ENCODE measurements around the gene CLTC. TPM values are rescaled to one million over a fixed set of nuclear protein-coding genes. Genes with fewer than 3 reads are reported as not detected.
A peak's percentile ranks its signal among the peaks of the same experiment; 100 is the strongest.

Gene CLTC
- total RNA-seq, 1 experiment from 2014 or later = 206 TPM

GRCh38 chr17:59634632-59635541 lies 15.2 kb downstream of the CLTC start:
- Histone ChIP-seq H2AFZ (no peak overlapping the region), H3F3A (ENCODE audit: insufficient read depth, low read depth) (peaks cover 31% of the 10 kb centered on the region), H3K36me3 (ENCODE audit: low read depth) (peaks cover 13% of the 10 kb centered on the region; the same call in 1 of the 2 replicates), H3K27ac (peak overlapping the region; percentile 33; the same call in 1 of the 2 replicates), H4K20me1 (ENCODE audit: insufficient read depth) (peaks cover 98% of the 10 kb centered on the region), H3K79me2 (ENCODE audit: low read depth) (peaks cover 99% of the 10 kb centered on the region), H3K9me2 (ENCODE audit: insufficient read depth) (no peaks in the 10 kb centered on the region), H3K27me3 (ENCODE audit: insufficient read depth, low read depth) (no peaks in the 10 kb centered on the region), H3K4me3 (no peak overlapping the region), H3K4me1 (replicated peaks; ENCODE audit: insufficient read depth) (0 out of 2 replicates have a peak, but pooled peaks cover 11% of the 10 kb centered on the region), H3K4me2 (no peak overlapping the region), H3K9me3 (ENCODE audit: insufficient read depth, low read depth) (no peaks in the 10 kb centered on the region)
- ChIA-PET CTCF (no interaction called here), POLR2A (ENCODE audit: unreplicated experiment) (interaction anchor here (0.6 kb wide), 1 partner anchor 16 kb away, joined by 6 read pairs; no protein-coding TSS in a partner anchor)
- intact Hi-C loops (cut with micrococcal nuclease; ENCODE audit: unreplicated experiment) = no loop called here
- TF ChIP-seq EZH2 (IDR thresholded peaks at IDR 0.05; ENCODE audit: low read depth) (no peak), CTCF (conservative IDR thresholded peaks at IDR 0.05) (no peak)
- BruUV-seq (replicated peaks) = no TSS peak
- DNase-seq = peak in 1 of 2 experiments; percentile 58

- ChIA-PET CTCF (no interaction called here), POLR2A (ENCODE audit: unreplicated experiment) (no interaction called here)
- H3K27ac ChIP-seq = no peak overlapping the region
- H3F3A ChIP-seq (ENCODE audit: insufficient read depth, low read depth) = peaks cover 52% of the 10 kb centered on the region
- TF ChIP-seq EZH2 (IDR thresholded peaks at IDR 0.05; ENCODE audit: low read depth) (no peak), CTCF (conservative IDR thresholded peaks at IDR 0.05) (no peak)
- H2AFZ ChIP-seq = no peak overlapping the region
- no TSS peak for BruUV-seq (replicated peaks)
- H3K27me3 ChIP-seq (ENCODE audit: insufficient read depth, low read depth) = no peaks in the 10 kb centered on the region
- H3K4me2 ChIP-seq = no peak overlapping the region
- H3K4me3 ChIP-seq = no peak overlapping the region
- no peaks in the 10 kb centered on the region for H3K9me2 ChIP-seq (ENCODE audit: insufficient read depth)
- peaks cover 11% of the 10 kb centered on the region; the same call in 1 of the 2 replicates for H3K36me3 ChIP-seq (ENCODE audit: low read depth)
- peaks cover 99% of the 10 kb centered on the region for H4K20me1 ChIP-seq (ENCODE audit: insufficient read depth)
- H3K79me2 ChIP-seq (ENCODE audit: low read depth) = peaks cover 99% of the 10 kb centered on the region
- DNase-seq = no peak
- H3K4me1 ChIP-seq (replicated peaks; ENCODE audit: insufficient read depth) = peaks cover 40% of the 10 kb centered on the region
- H3K9me3 ChIP-seq (ENCODE audit: insufficient read depth, low read depth) = no peaks in the 10 kb centered on the region
- intact Hi-C loops (cut with micrococcal nuclease; ENCODE audit: unreplicated experiment) = no loop called here
Measured at GRCh38 chr17:59637611-59638310, 18.1 kb downstream of the CLTC start.

- Histone ChIP-seq H3K4me2 (no peak overlapping the region), H3K36me3 (ENCODE audit: low read depth) (peaks cover 15% of the 10 kb centered on the region; the same call in 1 of the 2 replicates), H3K79me2 (ENCODE audit: low read depth) (peaks cover 99% of the 10 kb centered on the region), H3F3A (ENCODE audit: insufficient read depth, low read depth) (peaks cover 51% of the 10 kb centered on the region), H3K9me3 (ENCODE audit: insufficient read depth, low read depth) (no peaks in the 10 kb centered on the region), H2AFZ (no peak overlapping the region), H3K27me3 (ENCODE audit: insufficient read depth, low read depth) (no peaks in the 10 kb centered on the region), H4K20me1 (ENCODE audit: insufficient read depth) (peaks cover 99% of the 10 kb centered on the region), H3K9me2 (ENCODE audit: insufficient read depth) (no peaks in the 10 kb centered on the region), H3K4me1 (replicated peaks; ENCODE audit: insufficient read depth) (peaks cover 47% of the 10 kb centered on the region), H3K4me3 (no peak overlapping the region), H3K27ac (no peak overlapping the region)
- TF ChIP-seq EZH2 (IDR thresholded peaks at IDR 0.05; ENCODE audit: low read depth) = no peak
- no peak for TF ChIP-seq CTCF (conservative IDR thresholded peaks at IDR 0.05)
- no TSS peak for BruUV-seq (replicated peaks)
- POLR2A ChIA-PET (ENCODE audit: unreplicated experiment) = no interaction called here
- CTCF ChIA-PET = no interaction called here
- no peak for DNase-seq
- intact Hi-C loops (cut with micrococcal nuclease; ENCODE audit: unreplicated experiment) = no loop called here
Measured at GRCh38 chr17:59638553-59638952, 18.9 kb downstream of the CLTC start.
